ENCODE data around the gene LTBP2.

The LTBP2 gene

GRCh38 chr14:74501691-74502090 is 110.3 kb downstream of the LTBP2 start:
- Histone ChIP-seq H3K27me3 (replicated peaks; ENCODE audit: insufficient read depth, low read length) (no peaks in the 10 kb centered on the region), H3K36me3 (replicated peaks; ENCODE audit: insufficient read depth, low read length) (no peaks in the 10 kb centered on the region), H3K27ac (ENCODE audit: low read length) (no peak overlapping the region), H3K9me3 (replicated peaks; ENCODE audit: insufficient read depth, low read length) (no peaks in the 10 kb centered on the region), H3K79me2 (ENCODE audit: low read length) (no peaks in the 10 kb centered on the region), H3K4me2 (ENCODE audit: low read depth, low read length) (no peak overlapping the region), H3K9me2 (replicated peaks; ENCODE audit: insufficient read depth, low read length) (no peaks in the 10 kb centered on the region), H4K20me1 (ENCODE audit: insufficient read depth, low read length) (no peaks in the 10 kb centered on the region), H2AFZ (ENCODE audit: low read length) (no peak overlapping the region), H3K4me3 (ENCODE audit: low read length) (no peak overlapping the region), H3F3A (ENCODE audit: insufficient read depth, low read length) (no peaks in the 10 kb centered on the region), H3K4me1 (ENCODE audit: low read length) (no peaks in the 10 kb centered on the region), H3K9ac (ENCODE audit: low read length) (no peak overlapping the region)
- no peak for TF ChIP-seq CTCF (IDR thresholded peaks at IDR 0.05; ENCODE audit: low read length)
- TF ChIP-seq EZH2phosphoT487 (IDR thresholded peaks at IDR 0.05; ENCODE audit: low read length): no peak
- TF ChIP-seq EZH2 (optimal IDR thresholded peaks at IDR 0.05; ENCODE audit: low read depth, low read length): no peak
- DNase-seq: no peak

- Histone ChIP-seq H3F3A (ENCODE audit: insufficient read depth, low read length) (no peaks in the 10 kb centered on the region), H3K36me3 (replicated peaks; ENCODE audit: insufficient read depth, low read length) (no peaks in the 10 kb centered on the region), H2AFZ (ENCODE audit: low read length) (no peak overlapping the region), H4K20me1 (ENCODE audit: insufficient read depth, low read length) (no peaks in the 10 kb centered on the region), H3K9ac (ENCODE audit: low read length) (no peak overlapping the region), H3K9me3 (replicated peaks; ENCODE audit: insufficient read depth, low read length) (no peaks in the 10 kb centered on the region), H3K4me2 (ENCODE audit: low read depth, low read length) (no peak overlapping the region), H3K79me2 (ENCODE audit: low read length) (no peaks in the 10 kb centered on the region), H3K27ac (ENCODE audit: low read length) (no peak overlapping the region), H3K27me3 (replicated peaks; ENCODE audit: insufficient read depth, low read length) (no peaks in the 10 kb centered on the region), H3K4me1 (ENCODE audit: low read length) (no peaks in the 10 kb centered on the region), H3K4me3 (ENCODE audit: low read length) (no peak overlapping the region), H3K9me2 (replicated peaks; ENCODE audit: insufficient read depth, low read length) (no peaks in the 10 kb centered on the region)
- TF ChIP-seq EZH2phosphoT487 (IDR thresholded peaks at IDR 0.05; ENCODE audit: low read length): no peak
- TF ChIP-seq CTCF (IDR thresholded peaks at IDR 0.05; ENCODE audit: low read length): 0 out of 2 replicates have a peak, but pooled peaks have one; percentile 3
- TF ChIP-seq EZH2 (optimal IDR thresholded peaks at IDR 0.05; ENCODE audit: low read depth, low read length): no peak
- no peak for DNase-seq
Measured at GRCh38 chr14:74501135-74501614, 110.9 kb downstream of the LTBP2 start.

- no peaks in the 10 kb centered on the region for H3K36me3 ChIP-seq (replicated peaks; ENCODE audit: insufficient read depth, low read length)
- no peaks in the 10 kb centered on the region for H3K9me3 ChIP-seq (replicated peaks; ENCODE audit: insufficient read depth, low read length)
- H3K27me3 ChIP-seq (replicated peaks; ENCODE audit: insufficient read depth, low read length): no peaks in the 10 kb centered on the region
- no peak overlapping the region for H3K4me3 ChIP-seq (ENCODE audit: low read length)
- no peaks in the 10 kb centered on the region for H3K9me2 ChIP-seq (replicated peaks; ENCODE audit: insufficient read depth, low read length)
- no peaks in the 10 kb centered on the region for H4K20me1 ChIP-seq (ENCODE audit: insufficient read depth, low read length)
- H3K9ac ChIP-seq (ENCODE audit: low read length): no peak overlapping the region
- no peak for DNase-seq
- no peaks in the 10 kb centered on the region for H3K79me2 ChIP-seq (ENCODE audit: low read length)
- TF ChIP-seq CTCF (IDR thresholded peaks at IDR 0.05; ENCODE audit: low read length): no peak
- H3K4me1 ChIP-seq (ENCODE audit: low read length): no peaks in the 10 kb centered on the region
- no peak overlapping the region for H2AFZ ChIP-seq (ENCODE audit: low read length)
- no peaks in the 10 kb centered on the region for H3F3A ChIP-seq (ENCODE audit: insufficient read depth, low read length)
- H3K4me2 ChIP-seq (ENCODE audit: low read depth, low read length): no peak overlapping the region
- H3K27ac ChIP-seq (ENCODE audit: low read length): no peak overlapping the region
Measured at GRCh38 chr14:74500417-74501134, 111.5 kb downstream of the LTBP2 start.

Measured in MM.1S (cell line).